Vagina (tissue), 2 donors: Measurements from ENCODE around the gene NHLH2. TPM values are rescaled to one million over a fixed set of nuclear protein-coding genes. Genes with fewer than 3 reads are reported as not detected.

Experiments used
- DNase-seq, 2 donors: peaks; one replicate each; pipeline ENCODE4 v3.0.0-alpha.2; 2017; ENCODE audit errors: extremely low spot score in 2 of 2
- H3K27ac ChIP-seq: fragments of 200-600 bp; sonication (generic); one replicate; pipeline ENCODE4 v1.5.1; 2019
- H3K27me3 ChIP-seq: fragments of 200-600 bp; sonication (generic); one replicate; pipeline ENCODE4 v1.5.1; 2019
- H3K36me3 ChIP-seq, 2 donors: fragments of 200-600 bp; sonication (generic); one replicate each; pipeline ENCODE4 v1.5.1; 2017 to 2019
- H3K4me1 ChIP-seq: fragments of 200-600 bp; sonication (generic); one replicate; pipeline ENCODE4 v1.5.1; 2019
- H3K4me3 ChIP-seq, 2 donors: fragments of 200-600 bp; sonication (generic); 1 replicate in 1 of 2; 2 replicates in 1 of 2; pipeline ENCODE4 v1.5.1; 2016 to 2019
- H3K9me3 ChIP-seq: fragments of 200-600 bp; sonication (generic); one replicate; pipeline ENCODE4 v1.5.1; 2019
- CTCF ChIP-seq, 3 experiments: fragments of 450-650 bp in 2 of 3; fragments of 200-600 bp in 1 of 3; sonication (generic) in 1 of 3; IDR thresholded peaks; one replicate each; pipeline ENCODE4 v1.5.1; 2017 to 2019; ENCODE audit warnings: antibody characterized with exemption in 3 of 3, mild to moderate bottlenecking in 2 of 3, moderate library complexity in 2 of 3
- POLR2A ChIP-seq, 2 donors: fragments of 450-650 bp; IDR thresholded peaks; one replicate each; pipeline ENCODE4 v1.6.1; 2017; ENCODE audit warnings: antibody characterized with exemption in 2 of 2, mild to moderate bottlenecking in 2 of 2, moderate library complexity in 2 of 2
- POLR2AphosphoS5 ChIP-seq, 2 donors: sonication (generic); formaldehyde crosslinking; IDR thresholded peaks; one replicate each; pipeline ENCODE4 v1.9.0; 2017; ENCODE audit warnings: antibody characterized with exemption in 2 of 2, mild to moderate bottlenecking in 2 of 2, low read depth in 1 of 2; ENCODE audit not compliant: insufficient read depth in 1 of 2
- intact Hi-C: fragments of 100-400 bp; cut with DNase I; formaldehyde crosslinking; loops from one replicate; pipeline ENCODE4 v1.15.1; 2023
- total RNA-seq: library from RNA; depleted of rRNA; stranded (reverse); fragments of >200 nt; gene quantifications from one replicate; pipeline ENCODE4 v1.2.3, GENCODE V29; 2016

Gene NHLH2
- total RNA-seq, 1 donor from 2014 or later: 0.25 TPM

- TF ChIP-seq POLR2A (IDR thresholded peaks at IDR 0.05) (no peak), POLR2AphosphoS5 (IDR thresholded peaks at IDR 0.05; ENCODE audit: insufficient read depth in 1 of 2, low read depth in 1 of 2) (no peak), CTCF (IDR thresholded peaks at IDR 0.05) (no peak)
Observed at GRCh38 chr1:115826628-115827027, 14.3 kb downstream of the NHLH2 start.

GRCh38 chr1:115822117-115822516 lies 18.8 kb downstream of the NHLH2 start:
- no peak overlapping the region for H3K4me3 ChIP-seq
- intact Hi-C loops: no loop called here
- TF ChIP-seq CTCF (IDR thresholded peaks at IDR 0.05) (no peak), POLR2A (IDR thresholded peaks at IDR 0.05) (no peak), POLR2AphosphoS5 (IDR thresholded peaks at IDR 0.05; ENCODE audit: insufficient read depth in 1 of 2, low read depth in 1 of 2) (no peak)
- H3K27ac ChIP-seq: no peak overlapping the region
- H3K4me1 ChIP-seq: no peaks in the 10 kb centered on the region
- H3K9me3 ChIP-seq: no peaks in the 10 kb centered on the region
- H3K36me3 ChIP-seq: no peaks in the 10 kb centered on the region
- no peaks in the 10 kb centered on the region for H3K27me3 ChIP-seq
- DNase-seq: no peak

More at GRCh38 chr1:115826628-115827027, 14.3 kb downstream of the NHLH2 start:
- H3K4me1 ChIP-seq: peaks cover 21% of the 10 kb centered on the region
- no peak overlapping the region for H3K4me3 ChIP-seq
- H3K27ac ChIP-seq: no peak overlapping the region
- intact Hi-C loops: no loop called here
- H3K9me3 ChIP-seq: no peaks in the 10 kb centered on the region
- no peaks in the 10 kb centered on the region for H3K36me3 ChIP-seq
- no peaks in the 10 kb centered on the region for H3K27me3 ChIP-seq
- no peak for DNase-seq

DNA sequence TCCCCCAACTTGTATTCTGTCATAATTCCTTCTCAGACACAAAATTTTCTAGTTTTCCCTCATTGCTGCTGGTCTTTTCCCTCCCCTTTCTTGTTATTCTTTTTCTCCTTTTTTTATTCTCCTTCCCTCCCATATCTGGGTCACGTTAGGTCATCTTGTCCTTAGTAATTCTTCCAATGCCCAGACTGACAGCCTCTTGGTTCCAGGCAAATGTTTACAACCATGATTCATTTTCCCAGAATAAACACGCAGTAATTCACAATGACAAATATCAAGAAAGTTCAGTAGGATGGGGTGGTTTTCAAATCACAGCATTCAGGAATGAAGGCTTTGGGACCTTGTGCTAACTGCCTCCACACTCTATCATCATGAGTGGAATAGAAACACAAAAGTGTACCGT lies 25.2 kb downstream of the NHLH2 start:
- no peaks in the 10 kb centered on the region for H3K9me3 ChIP-seq
- no peak for TF ChIP-seq CTCF (IDR thresholded peaks at IDR 0.05)
- TF ChIP-seq POLR2AphosphoS5 (IDR thresholded peaks at IDR 0.05; ENCODE audit: insufficient read depth in 1 of 2, low read depth in 1 of 2): no peak
- no peak for TF ChIP-seq POLR2A (IDR thresholded peaks at IDR 0.05)
- H3K36me3 ChIP-seq: no peaks in the 10 kb centered on the region
- no peak overlapping the region for H3K4me3 ChIP-seq
- intact Hi-C loops: no loop called here
- no peak overlapping the region for H3K27ac ChIP-seq
- H3K27me3 ChIP-seq: no peaks in the 10 kb centered on the region
- no peak for DNase-seq
- peaks cover 17% of the 10 kb centered on the region for H3K4me1 ChIP-seq

DNA sequence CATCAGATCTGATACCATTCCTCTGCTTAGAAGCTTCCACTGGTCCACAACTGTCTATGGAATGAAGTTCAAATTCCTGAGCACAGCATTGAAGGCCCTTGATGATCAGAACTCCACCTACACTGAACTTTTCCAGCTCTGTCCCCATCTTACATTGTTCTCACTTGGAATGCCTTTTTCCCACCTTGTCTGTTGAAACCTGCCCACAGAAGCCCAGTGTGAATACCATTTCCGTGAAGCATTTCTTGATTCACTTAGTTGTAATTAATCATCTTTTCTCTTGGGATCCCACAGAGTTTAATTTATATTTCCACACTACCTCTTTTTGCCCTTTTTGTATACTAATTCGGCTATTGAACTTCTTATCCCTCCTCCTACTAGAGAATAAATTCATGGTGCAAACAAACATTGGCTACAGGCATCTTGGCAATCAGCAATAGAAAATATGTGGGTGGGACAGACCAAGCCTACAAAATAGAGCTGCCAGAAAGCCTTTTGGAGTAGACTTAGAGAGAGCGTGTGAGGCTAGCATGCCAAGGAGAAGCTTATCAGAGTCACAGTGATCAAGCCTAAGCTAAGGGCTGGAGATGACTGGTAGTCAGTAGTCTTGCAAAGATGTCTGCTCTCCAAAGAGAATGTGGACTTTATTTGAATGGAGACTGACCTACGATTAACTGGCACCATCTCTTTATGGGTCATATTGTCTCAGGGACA lies 26.1 kb downstream of the NHLH2 start:
- no peak overlapping the region for H3K4me3 ChIP-seq
- intact Hi-C loops: no loop called here
- no peak for DNase-seq
- H3K27ac ChIP-seq: no peak overlapping the region
- no peaks in the 10 kb centered on the region for H3K36me3 ChIP-seq
- H3K27me3 ChIP-seq: no peaks in the 10 kb centered on the region
- H3K9me3 ChIP-seq: no peaks in the 10 kb centered on the region
- peaks cover 17% of the 10 kb centered on the region for H3K4me1 ChIP-seq
- TF ChIP-seq POLR2AphosphoS5 (IDR thresholded peaks at IDR 0.05; ENCODE audit: insufficient read depth in 1 of 2, low read depth in 1 of 2) (no peak), CTCF (IDR thresholded peaks at IDR 0.05) (no peak), POLR2A (IDR thresholded peaks at IDR 0.05) (no peak)

DNA sequence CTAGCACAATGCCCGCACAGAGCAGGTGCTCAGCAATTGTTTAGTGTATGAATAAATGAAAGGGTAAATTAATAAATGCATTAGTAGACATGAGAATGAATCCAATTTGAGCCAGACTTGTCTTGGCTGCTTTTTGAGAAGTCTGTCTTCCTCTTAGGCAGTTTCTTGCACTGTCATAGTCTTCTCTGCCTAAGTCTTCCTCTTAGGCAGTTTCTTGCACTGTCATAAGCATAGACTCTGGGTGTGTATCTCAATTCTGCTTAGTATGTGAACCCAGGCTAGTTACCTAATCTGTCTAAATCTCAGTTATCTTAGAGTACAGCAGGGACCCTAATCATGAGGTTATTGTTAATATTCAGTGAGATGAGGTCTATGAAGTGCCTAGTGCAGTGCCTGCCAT lies 27.2 kb downstream of the NHLH2 start:
- H3K4me3 ChIP-seq: no peak overlapping the region
- H3K27me3 ChIP-seq: no peaks in the 10 kb centered on the region
- H3K27ac ChIP-seq: no peak overlapping the region
- no peak for DNase-seq
- no peaks in the 10 kb centered on the region for H3K9me3 ChIP-seq
- H3K4me1 ChIP-seq: peaks cover 23% of the 10 kb centered on the region
- H3K36me3 ChIP-seq: no peaks in the 10 kb centered on the region
- intact Hi-C loops: no loop called here
- TF ChIP-seq POLR2AphosphoS5 (IDR thresholded peaks at IDR 0.05; ENCODE audit: insufficient read depth in 1 of 2, low read depth in 1 of 2) (no peak), POLR2A (IDR thresholded peaks at IDR 0.05) (no peak), CTCF (IDR thresholded peaks at IDR 0.05) (no peak)
